K562 (cell line): ENCODE data around the gene LCN15. TPM values are rescaled to one million over a fixed set of nuclear protein-coding genes. Genes with fewer than 3 reads are reported as not detected.
A peak's percentile ranks its signal among the peaks of the same experiment; 100 is the strongest.

Experiments
- CREM ChIP-seq: IDR thresholded peaks from 2 replicates; pipeline ENCODE4 v1.6.1; 2014; ENCODE audit warnings: antibody characterized with exemption, low read depth
- ESRRA ChIP-seq: fragments of 450-650 bp; IDR thresholded peaks from 2 replicates; pipeline ENCODE4 v1.6.1; 2014; ENCODE audit warnings: low read depth, mild to moderate bottlenecking, moderate library complexity, borderline replicate concordance
- ESRRB ChIP-seq: fragments of 250-450 bp; sonication (Bioruptor Pico); IDR thresholded peaks from 2 replicates; pipeline ENCODE4 v1.5.0; 2020; ENCODE audit warnings: mild to moderate bottlenecking, moderate library complexity, borderline replicate concordance
- HCFC1 ChIP-seq: IDR thresholded peaks from 2 replicates; pipeline ENCODE4 v1.6.1; 2012; ENCODE audit warnings: low read depth, low read length, improper control_type of control experiment
- HES1 ChIP-seq: fragments of 450-650 bp; IDR thresholded peaks from 2 replicates; pipeline ENCODE4 v1.6.1; 2016; ENCODE audit warnings: low read depth, mild to moderate bottlenecking, moderate library complexity
- HNRNPLL ChIP-seq: fragments of 200-400 bp; formaldehyde crosslinking; IDR thresholded peaks from 2 replicates; pipeline ENCODE4 v1.6.1; 2017; ENCODE audit warnings: low read length, low read depth, mild to moderate bottlenecking; ENCODE audit not compliant: poor library complexity, severe bottlenecking
- ID3 ChIP-seq, 2 experiments: fragments of 250-450 bp in 1 of 2; fragments of 450-650 bp in 1 of 2; sonication (Bioruptor Pico) in 1 of 2; IDR thresholded peaks; 2 replicates each; pipeline versions ENCODE4 v1.6.1 to v1.8.0; 2016 to 2021; ENCODE audit warnings: mild to moderate bottlenecking in 2 of 2, moderate library complexity in 2 of 2, missing compliant biosample characterization in 1 of 2, missing genetic modification characterization in 1 of 2
- MAFG ChIP-seq: fragments of 450-650 bp; conservative IDR thresholded peaks from 2 replicates; pipeline ENCODE4 v1.6.1; 2016; ENCODE audit warnings: missing genetic modification characterization, missing compliant biosample characterization
- MEIS2 ChIP-seq: fragments of 450-650 bp; IDR thresholded peaks from 2 replicates; pipeline ENCODE4 v1.6.1; 2014; ENCODE audit warnings: mild to moderate bottlenecking; ENCODE audit not compliant: partially characterized antibody
- NR2C1 ChIP-seq, 2 experiments: fragments of 450-650 bp; IDR thresholded peaks; 2 replicates each; pipeline ENCODE4 v1.6.1; 2017; ENCODE audit warnings: mild to moderate bottlenecking in 2 of 2, antibody characterized with exemption in 1 of 2, inconsistent platforms in 1 of 2, missing compliant biosample characterization in 1 of 2, missing genetic modification characterization in 1 of 2
- SIX5 ChIP-seq, 2 experiments: IDR thresholded peaks; 2 replicates each; pipeline ENCODE4 v1.6.1; 2011; ENCODE audit warnings: low read length in 2 of 2, borderline replicate concordance in 1 of 2, low read depth in 1 of 2, mild to moderate bottlenecking in 1 of 2, moderate library complexity in 1 of 2; ENCODE audit not compliant: insufficient read depth in 1 of 2
- THRA ChIP-seq: fragments of 450-650 bp; IDR thresholded peaks from 2 replicates; pipeline ENCODE4 v1.6.1; 2017; ENCODE audit warnings: mild to moderate bottlenecking, moderate library complexity
- UBTF ChIP-seq, 2 experiments: IDR thresholded peaks; 2 replicates each; pipeline ENCODE4 v1.6.1; 2012; ENCODE audit warnings: improper control_type of control experiment in 2 of 2, low read depth in 2 of 2, low read length in 2 of 2, borderline replicate concordance in 1 of 2
- ZBTB33 ChIP-seq: sonication (generic); formaldehyde crosslinking; IDR thresholded peaks from 2 replicates; pipeline ENCODE4 v1.8.1; 2023; ENCODE audit warnings: mild to moderate bottlenecking, missing genetic modification reagents
- ZC3H11A ChIP-seq: IDR thresholded peaks from 2 replicates; pipeline ENCODE4 v1.6.1; 2012; ENCODE audit warnings: low read depth, low read length, improper control_type of control experiment
- polyA plus RNA-seq, 8 experiments: library from polyadenylated mRNA; depleted of rRNA in 4 of 8; stranded (reverse) in 5 of 8; unstranded in 3 of 8; fragments of >200 nt; fragmentation: Nextera tagmentation in 2 of 8; fragmentation: Illumina TruSeq in 1 of 8; extraction: Ambion mirVana in 2 of 8; extraction: Trizol in 1 of 8; gene quantifications; 2 replicates each; pipeline versions ENCODE4 v1.2.1 to v1.2.3, GENCODE V29; 2011 to 2014; ENCODE audit warnings: inconsistent platforms in 1 of 8, missing spikeins in 1 of 8
- total RNA-seq, 7 experiments: library from RNA; depleted of rRNA in 6 of 7; stranded (reverse); fragments of >200 nt in 6 of 7; fragmentation: Illumina TruSeq in 2 of 7; extraction: Trizol in 2 of 7; gene quantifications; 2 replicates each; pipeline versions ENCODE4 v1.2.1 to v1.2.3, GENCODE V29; 2011 to 2021; ENCODE audit warnings: low replicate concordance in 1 of 7
- TF ChIP-seq, protein P1 (sequence below): sonication (generic); formaldehyde crosslinking; IDR thresholded peaks from 2 replicates; pipeline ENCODE4 v1.8.1; 2022; ENCODE audit warnings: missing genetic modification reagents

LCN15 gene
- total and polyA plus RNA-seq, 9 of the 15 experiments (the other 6 are each of a cell fraction or from before 2014, with no cell fraction given): 0.66 TPM; not detected in 8

DNA sequence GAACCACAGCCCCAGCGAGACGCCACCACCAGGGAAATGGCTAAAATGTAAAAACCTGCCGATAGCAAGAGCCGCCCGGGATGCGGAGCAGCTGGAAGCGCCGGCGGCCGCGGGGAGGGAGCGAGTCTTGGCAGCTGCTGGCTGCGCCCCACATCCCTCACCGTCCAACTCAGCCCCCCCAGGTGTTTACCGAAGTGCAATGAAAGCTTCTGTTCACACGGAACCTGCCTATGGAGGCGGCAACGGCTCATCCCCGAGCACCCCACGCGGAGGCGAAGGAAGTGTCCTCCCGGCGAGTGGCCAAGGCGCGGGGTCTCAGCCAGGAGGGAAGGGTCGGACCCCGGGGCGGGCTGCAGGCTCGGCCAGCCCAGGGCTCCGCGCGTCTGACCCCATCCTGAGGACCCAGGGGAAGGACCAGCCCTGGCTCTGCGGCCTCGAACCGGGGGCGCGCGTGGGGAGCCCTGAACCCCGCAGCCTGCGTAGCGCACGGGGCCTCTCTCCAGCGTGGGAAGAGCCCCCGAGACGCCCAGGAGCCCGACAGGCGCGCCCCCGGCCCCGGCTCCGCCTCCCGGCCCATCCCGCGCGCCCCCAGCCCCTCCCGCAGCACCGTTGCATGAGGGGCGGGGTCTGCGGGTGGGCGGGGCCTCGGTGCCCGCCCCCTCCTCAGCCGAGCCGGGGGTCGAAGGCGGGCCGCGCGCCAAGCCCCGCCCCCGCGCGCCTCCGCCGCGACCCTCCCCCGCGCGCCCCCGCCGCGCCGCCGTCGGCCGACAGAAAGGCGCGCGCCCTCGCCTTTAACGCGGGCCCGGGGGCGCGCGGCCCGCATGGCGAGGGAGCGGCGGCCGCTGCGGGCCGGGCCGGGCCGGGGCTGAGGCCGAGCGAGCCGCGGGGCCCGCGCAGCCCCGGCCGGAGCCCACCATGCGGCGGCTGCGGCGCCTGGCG is 52.3 kb downstream of the LCN15 start, which contains the start of gene DIPK1B (continued):
- TF ChIP-seq UBTF (IDR thresholded peaks at IDR 0.05; ENCODE audit: borderline replicate concordance in 1 of 2, low read depth in 2 of 2, low read length in 2 of 2): 0 out of 4 replicates have a peak, but pooled peaks of 1 of the 2 experiments have one; percentile 65
- TF ChIP-seq, protein P1, sequence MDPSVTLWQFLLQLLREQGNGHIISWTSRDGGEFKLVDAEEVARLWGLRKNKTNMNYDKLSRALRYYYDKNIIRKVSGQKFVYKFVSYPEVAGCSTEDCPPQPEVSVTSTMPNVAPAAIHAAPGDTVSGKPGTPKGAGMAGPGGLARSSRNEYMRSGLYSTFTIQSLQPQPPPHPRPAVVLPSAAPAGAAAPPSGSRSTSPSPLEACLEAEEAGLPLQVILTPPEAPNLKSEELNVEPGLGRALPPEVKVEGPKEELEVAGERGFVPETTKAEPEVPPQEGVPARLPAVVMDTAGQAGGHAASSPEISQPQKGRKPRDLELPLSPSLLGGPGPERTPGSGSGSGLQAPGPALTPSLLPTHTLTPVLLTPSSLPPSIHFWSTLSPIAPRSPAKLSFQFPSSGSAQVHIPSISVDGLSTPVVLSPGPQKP (CRISPR knock-in tag): no peak
- TF ChIP-seq HES1: no peak
- no peak for TF ChIP-seq MAFG (tag)
- no peak for TF ChIP-seq ESRRB (CRISPR knock-in tag)
- TF ChIP-seq HNRNPLL: peak; percentile 24
- TF ChIP-seq ZBTB33: no peak
- TF ChIP-seq ZC3H11A: no peak
- TF ChIP-seq CREM: no peak
- TF ChIP-seq SIX5 (IDR thresholded peaks at IDR 0.05; ENCODE audit: borderline replicate concordance in 1 of 2, insufficient read depth in 1 of 2, low read depth in 1 of 2, low read length in 2 of 2): no peak
- no peak for TF ChIP-seq THRA
- TF ChIP-seq NR2C1 (IDR thresholded peaks at IDR 0.05): no peak
- no peak for TF ChIP-seq NR2C1 (tag; IDR thresholded peaks at IDR 0.05)
- no peak for TF ChIP-seq MEIS2
- no peak for TF ChIP-seq ID3 (CRISPR knock-in tag; IDR thresholded peaks at IDR 0.05)
- TF ChIP-seq ID3 (tag; IDR thresholded peaks at IDR 0.05): 0 out of 2 replicates have a peak, but pooled peaks have one; percentile 34
- no peak for TF ChIP-seq ESRRA
- TF ChIP-seq HCFC1: no peak
